ENCODE data around the gene MAN1A1. TPM values are rescaled to one million over a fixed set of nuclear protein-coding genes. Genes with fewer than 3 reads are reported as not detected.

Gene MAN1A1
- total and polyA plus RNA-seq, 2 of the 4 experiments (the other 2 are of a cell fraction) = 5.9 to 6.4 TPM

DNA sequence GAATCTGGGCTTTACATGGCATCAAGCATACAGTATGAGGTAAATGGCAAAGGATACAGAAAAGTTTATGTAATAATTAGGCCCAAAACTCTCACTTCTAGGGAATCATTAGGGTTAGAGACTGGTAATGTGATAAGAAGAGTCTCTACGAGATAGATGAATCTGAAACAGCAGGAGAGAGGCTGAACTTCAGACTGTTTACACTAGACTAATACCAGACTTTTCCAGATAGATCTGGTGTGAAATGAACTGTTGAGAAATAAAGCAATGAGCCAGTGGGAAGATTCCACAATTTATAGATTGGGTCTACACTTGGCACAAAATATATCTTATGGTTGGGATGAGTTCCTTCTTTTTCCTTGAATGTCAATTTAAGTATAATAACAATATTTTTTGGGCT is 134.3 kb downstream of the MAN1A1 start:
- no peaks in the 10 kb centered on the region for H3K9me1 ChIP-seq (ENCODE audit: insufficient read depth, low read length)
- ChIA-PET CTCF (no interaction called here), POLR2A (ENCODE audit: unreplicated experiment) (no interaction called here)
- no peaks in the 10 kb centered on the region for H3K9me3 ChIP-seq (ENCODE audit: control insufficient read depth, insufficient read depth, low read length)
- peak; percentile 59 for ATAC-seq (ENCODE audit: low read depth)
- no peaks in the 10 kb centered on the region for H4K20me1 ChIP-seq (ENCODE audit: insufficient read depth, low read length)
- H3K14ac ChIP-seq (replicated peaks; ENCODE audit: low read depth, low read length) = no peak overlapping the region
- no peak overlapping the region for H3K4ac ChIP-seq (ENCODE audit: low read depth, low read length)
- H3K36me3 ChIP-seq (ENCODE audit: control insufficient read depth, insufficient read depth, low read length) = no peaks in the 10 kb centered on the region
- intact Hi-C loops (cut with micrococcal nuclease) (no loop called here), in situ Hi-C loops (cut with MboI; ENCODE audit: low sequenced_read_pairs) (no loop called here), dilution Hi-C loops (cut with HindIII; ENCODE audit: low sequenced_read_pairs, unreplicated experiment) (no loop called here)
- H2AFZ ChIP-seq (replicated peaks; ENCODE audit: low read length, poor library complexity) = no peak overlapping the region
- no peak overlapping the region for H4K8ac ChIP-seq (ENCODE audit: low read depth in 2 of 2, low read length in 2 of 2)
- H4K5ac ChIP-seq (ENCODE audit: low read depth, low read length) = no peak overlapping the region
- BruUV-seq (replicated peaks) = no TSS peak
- no peaks in the 10 kb centered on the region for H3K79me1 ChIP-seq (ENCODE audit: low read depth in 1 of 2, low read length in 2 of 2)
- H2AK5ac ChIP-seq (ENCODE audit: low read depth, low read length) = no peak overlapping the region
- DNase-seq = peak; percentile 30
- H3K4me1 ChIP-seq (ENCODE audit: control insufficient read depth, insufficient read depth, low read length) = no peaks in the 10 kb centered on the region; the same call in 1 of the 2 replicates
- H2AK9ac ChIP-seq (replicated peaks; ENCODE audit: low read depth, low read length, poor library complexity) = no peak overlapping the region
- H3K27me3 ChIP-seq (ENCODE audit: control insufficient read depth, insufficient read depth, low read length) = no peaks in the 10 kb centered on the region
- no peak overlapping the region for H3K23ac ChIP-seq (ENCODE audit: low read depth, low read length)
- no peak for TF ChIP-seq SMC3 (IDR thresholded peaks at IDR 0.05; ENCODE audit: low read depth, low read length)
- TF ChIP-seq NFE2L2 (IDR thresholded peaks at IDR 0.05; ENCODE audit: low read depth, low read length) = no peak
- TF ChIP-seq MXI1 (IDR thresholded peaks at IDR 0.05; ENCODE audit: borderline replicate concordance, low read depth, low read length) = no peak
- TF ChIP-seq MAZ (IDR thresholded peaks at IDR 0.05; ENCODE audit: borderline replicate concordance, low read depth, low read length) = no peak
- TF ChIP-seq RFX5 (IDR thresholded peaks at IDR 0.05; ENCODE audit: low read depth, low read length) = no peak
- TF ChIP-seq RAD21 (IDR thresholded peaks at IDR 0.05; ENCODE audit: low read length) = no peak
- TF ChIP-seq CHD1 (IDR thresholded peaks at IDR 0.05; ENCODE audit: low read depth, low read length) = no peak
- no peak for TF ChIP-seq MAFK (IDR thresholded peaks at IDR 0.05; ENCODE audit: low read depth, low read length)
- TF ChIP-seq FOS (IDR thresholded peaks at IDR 0.05; ENCODE audit: low read depth, low read length) = no peak
- peak overlapping the region; percentile 16 for H3K18ac ChIP-seq (ENCODE audit: low read depth, low read length)
- H2BK15ac ChIP-seq (ENCODE audit: low read depth, low read length) = no peak overlapping the region
- H3K9ac ChIP-seq (ENCODE audit: low read depth, low read length) = no peak overlapping the region
- H3K4me2 ChIP-seq (ENCODE audit: low read depth, low read length) = peak overlapping the region; percentile 44; the same call in 1 of the 2 replicates
- H3K27ac ChIP-seq (ENCODE audit: insufficient read depth, low read length) = no peak overlapping the region
- H3K4me3 ChIP-seq (ENCODE audit: insufficient read depth, low read depth, low read length) = no peak overlapping the region
- no peak overlapping the region for H2BK20ac ChIP-seq (ENCODE audit: low read depth, low read length)
- no peak overlapping the region for H3K56ac ChIP-seq (ENCODE audit: extremely low read depth, insufficient read depth, low read length)
- no peak overlapping the region for H2BK120ac ChIP-seq (ENCODE audit: low read depth, low read length)
- H2BK5ac ChIP-seq (ENCODE audit: low read depth, low read length, poor library complexity, severe bottlenecking) = no peak overlapping the region
- no peak overlapping the region for H4K91ac ChIP-seq (ENCODE audit: insufficient read depth, low read depth, low read length)
- no CpG with 5 or more reads among the region's 1 CpG for WGBS, 2 experiments (ENCODE audit: extremely low coverage in 2 of 2, insufficient read length in 1 of 2)
